ENCODE measurements around the gene ALKAL2. TPM values are rescaled to one million over a fixed set of nuclear protein-coding genes. Genes with fewer than 3 reads are reported as not detected.

ALKAL2 gene
- polyA plus RNA-seq, 1 donor from 2014 or later, result not detected

DNA sequence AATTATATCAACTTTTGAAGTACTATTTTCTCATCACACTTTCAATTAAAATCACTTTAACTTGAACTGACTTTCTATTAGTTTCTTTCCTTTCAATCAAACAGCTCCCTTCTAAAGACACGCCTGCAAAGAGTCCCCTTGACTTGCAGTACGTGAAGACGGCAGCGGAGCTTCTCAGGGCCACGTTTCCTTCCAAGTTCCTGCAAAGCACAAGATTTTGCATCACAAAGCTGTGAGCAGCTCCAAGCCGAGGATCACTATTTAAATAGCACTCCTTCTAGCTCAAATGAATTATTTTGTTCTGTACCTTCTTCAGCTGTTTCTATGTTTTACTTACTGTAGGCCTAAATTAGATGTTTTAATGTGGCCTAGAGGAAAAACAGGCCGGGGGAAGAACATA, 54.9 kb downstream of the ALKAL2 start:
- Histone ChIP-seq H3K27me3 (ENCODE audit: insufficient read depth, low read depth, low read length) (no peaks in the 10 kb centered on the region), H3K9me2 (ENCODE audit: insufficient read depth, low read length) (no peaks in the 10 kb centered on the region), H2AFZ (ENCODE audit: low read depth, low read length) (no peak overlapping the region), H3K79me2 (replicated peaks; ENCODE audit: insufficient read depth, low read length) (no peaks in the 10 kb centered on the region), H3F3A (ENCODE audit: insufficient read depth, low read length, poor library complexity, severe bottlenecking) (no peaks in the 10 kb centered on the region), H3K4me3 (ENCODE audit: low read length) (no peak overlapping the region), H3K4me2 (ENCODE audit: low read length) (no peak overlapping the region), H3K36me3 (ENCODE audit: insufficient read depth, low read length) (no peaks in the 10 kb centered on the region), H3K9ac (ENCODE audit: low read length) (no peak overlapping the region), H3K9me3 (ENCODE audit: low read length) (no peaks in the 10 kb centered on the region), H3K27ac (ENCODE audit: low read length) (no peak overlapping the region), H4K20me1 (ENCODE audit: insufficient read depth) (no peaks in the 10 kb centered on the region)
- no peak for TF ChIP-seq SMC3 (conservative IDR thresholded peaks at IDR 0.05; ENCODE audit: poor library complexity)
- TF ChIP-seq, protein P1, sequence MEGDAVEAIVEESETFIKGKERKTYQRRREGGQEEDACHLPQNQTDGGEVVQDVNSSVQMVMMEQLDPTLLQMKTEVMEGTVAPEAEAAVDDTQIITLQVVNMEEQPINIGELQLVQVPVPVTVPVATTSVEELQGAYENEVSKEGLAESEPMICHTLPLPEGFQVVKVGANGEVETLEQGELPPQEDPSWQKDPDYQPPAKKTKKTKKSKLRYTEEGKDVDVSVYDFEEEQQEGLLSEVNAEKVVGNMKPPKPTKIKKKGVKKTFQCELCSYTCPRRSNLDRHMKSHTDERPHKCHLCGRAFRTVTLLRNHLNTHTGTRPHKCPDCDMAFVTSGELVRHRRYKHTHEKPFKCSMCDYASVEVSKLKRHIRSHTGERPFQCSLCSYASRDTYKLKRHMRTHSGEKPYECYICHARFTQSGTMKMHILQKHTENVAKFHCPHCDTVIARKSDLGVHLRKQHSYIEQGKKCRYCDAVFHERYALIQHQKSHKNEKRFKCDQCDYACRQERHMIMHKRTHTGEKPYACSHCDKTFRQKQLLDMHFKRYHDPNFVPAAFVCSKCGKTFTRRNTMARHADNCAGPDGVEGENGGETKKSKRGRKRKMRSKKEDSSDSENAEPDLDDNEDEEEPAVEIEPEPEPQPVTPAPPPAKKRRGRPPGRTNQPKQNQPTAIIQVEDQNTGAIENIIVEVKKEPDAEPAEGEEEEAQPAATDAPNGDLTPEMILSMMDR (IDR thresholded peaks at IDR 0.05; ENCODE audit: poor library complexity, severe bottlenecking), result no peak
- no peak for TF ChIP-seq POLR2AphosphoS5 (IDR thresholded peaks at IDR 0.05)
- TF ChIP-seq EZH2 (IDR thresholded peaks at IDR 0.05; ENCODE audit: borderline replicate concordance, insufficient read depth, low read length, poor library complexity, severe bottlenecking), result no peak
- no peak for TF ChIP-seq EP300 (conservative IDR thresholded peaks at IDR 0.05; ENCODE audit: poor library complexity, severe bottlenecking)
- TF ChIP-seq, protein P2, sequence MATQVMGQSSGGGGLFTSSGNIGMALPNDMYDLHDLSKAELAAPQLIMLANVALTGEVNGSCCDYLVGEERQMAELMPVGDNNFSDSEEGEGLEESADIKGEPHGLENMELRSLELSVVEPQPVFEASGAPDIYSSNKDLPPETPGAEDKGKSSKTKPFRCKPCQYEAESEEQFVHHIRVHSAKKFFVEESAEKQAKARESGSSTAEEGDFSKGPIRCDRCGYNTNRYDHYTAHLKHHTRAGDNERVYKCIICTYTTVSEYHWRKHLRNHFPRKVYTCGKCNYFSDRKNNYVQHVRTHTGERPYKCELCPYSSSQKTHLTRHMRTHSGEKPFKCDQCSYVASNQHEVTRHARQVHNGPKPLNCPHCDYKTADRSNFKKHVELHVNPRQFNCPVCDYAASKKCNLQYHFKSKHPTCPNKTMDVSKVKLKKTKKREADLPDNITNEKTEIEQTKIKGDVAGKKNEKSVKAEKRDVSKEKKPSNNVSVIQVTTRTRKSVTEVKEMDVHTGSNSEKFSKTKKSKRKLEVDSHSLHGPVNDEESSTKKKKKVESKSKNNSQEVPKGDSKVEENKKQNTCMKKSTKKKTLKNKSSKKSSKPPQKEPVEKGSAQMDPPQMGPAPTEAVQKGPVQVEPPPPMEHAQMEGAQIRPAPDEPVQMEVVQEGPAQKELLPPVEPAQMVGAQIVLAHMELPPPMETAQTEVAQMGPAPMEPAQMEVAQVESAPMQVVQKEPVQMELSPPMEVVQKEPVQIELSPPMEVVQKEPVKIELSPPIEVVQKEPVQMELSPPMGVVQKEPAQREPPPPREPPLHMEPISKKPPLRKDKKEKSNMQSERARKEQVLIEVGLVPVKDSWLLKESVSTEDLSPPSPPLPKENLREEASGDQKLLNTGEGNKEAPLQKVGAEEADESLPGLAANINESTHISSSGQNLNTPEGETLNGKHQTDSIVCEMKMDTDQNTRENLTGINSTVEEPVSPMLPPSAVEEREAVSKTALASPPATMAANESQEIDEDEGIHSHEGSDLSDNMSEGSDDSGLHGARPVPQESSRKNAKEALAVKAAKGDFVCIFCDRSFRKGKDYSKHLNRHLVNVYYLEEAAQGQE (IDR thresholded peaks at IDR 0.05; ENCODE audit: borderline replicate concordance), result no peak
- TF ChIP-seq MXI1 (conservative IDR thresholded peaks at IDR 0.05; ENCODE audit: poor library complexity, severe bottlenecking), result no peak
- no peak for TF ChIP-seq RAD21 (conservative IDR thresholded peaks at IDR 0.05)
- TF ChIP-seq TAF1 (IDR thresholded peaks at IDR 0.05; ENCODE audit: low read depth), result no peak

DNA sequence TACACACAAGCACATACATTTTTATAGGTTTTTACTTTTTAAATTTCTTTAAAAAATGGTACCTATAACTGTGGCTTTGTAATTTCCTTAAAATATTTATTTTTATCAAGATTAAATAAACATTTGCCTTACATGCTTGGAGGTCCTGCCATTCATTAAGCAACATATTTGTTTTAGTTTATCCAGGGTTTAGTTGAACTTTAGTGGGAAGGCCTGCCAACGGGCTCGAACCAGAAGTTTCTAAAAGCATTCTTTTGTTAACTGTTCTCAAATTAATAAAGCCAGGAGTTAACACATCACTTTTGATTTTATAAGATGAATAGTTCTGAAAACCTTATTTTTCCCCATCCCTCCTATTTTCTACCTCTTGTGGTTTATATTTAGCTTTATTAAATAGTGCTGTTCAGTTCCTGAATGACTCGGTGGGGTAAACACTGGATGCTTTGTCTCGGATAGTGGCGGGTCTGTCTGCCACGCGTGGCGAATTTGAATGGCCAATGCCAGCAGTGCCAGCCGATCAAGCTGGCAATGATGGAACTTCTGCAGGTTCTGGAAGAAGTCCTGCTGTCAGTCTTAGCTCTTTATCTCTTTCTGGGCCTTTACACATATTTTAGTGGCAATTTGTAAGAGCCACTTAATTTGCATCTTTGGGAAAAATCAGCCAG, 56.2 kb downstream of the ALKAL2 start:
- H3K27ac ChIP-seq (ENCODE audit: low read length), result no peak overlapping the region
- TF ChIP-seq MXI1 (conservative IDR thresholded peaks at IDR 0.05; ENCODE audit: poor library complexity, severe bottlenecking), result no peak
- TF ChIP-seq RAD21 (conservative IDR thresholded peaks at IDR 0.05), result no peak
- no peak for TF ChIP-seq SMC3 (conservative IDR thresholded peaks at IDR 0.05; ENCODE audit: poor library complexity)
- TF ChIP-seq, protein P2 (IDR thresholded peaks at IDR 0.05; ENCODE audit: borderline replicate concordance), result no peak
- TF ChIP-seq EP300 (conservative IDR thresholded peaks at IDR 0.05; ENCODE audit: poor library complexity, severe bottlenecking), result no peak
- no peak for TF ChIP-seq TAF1 (IDR thresholded peaks at IDR 0.05; ENCODE audit: low read depth)
- no peak for TF ChIP-seq EZH2 (IDR thresholded peaks at IDR 0.05; ENCODE audit: borderline replicate concordance, insufficient read depth, low read length, poor library complexity, severe bottlenecking)
- TF ChIP-seq, protein P1 (IDR thresholded peaks at IDR 0.05; ENCODE audit: poor library complexity, severe bottlenecking), result no peak
- TF ChIP-seq POLR2AphosphoS5 (IDR thresholded peaks at IDR 0.05), result no peak
- H3K79me2 ChIP-seq (replicated peaks; ENCODE audit: insufficient read depth, low read length), result no peaks in the 10 kb centered on the region
- H3K27me3 ChIP-seq (ENCODE audit: insufficient read depth, low read depth, low read length), result no peaks in the 10 kb centered on the region
- H3K36me3 ChIP-seq (ENCODE audit: insufficient read depth, low read length), result no peaks in the 10 kb centered on the region
- H3K4me2 ChIP-seq (ENCODE audit: low read length), result no peak overlapping the region
- H2AFZ ChIP-seq (ENCODE audit: low read depth, low read length), result no peak overlapping the region
- no peak overlapping the region for H3K4me3 ChIP-seq (ENCODE audit: low read length)
- H4K20me1 ChIP-seq (ENCODE audit: insufficient read depth), result no peaks in the 10 kb centered on the region
- H3K9me2 ChIP-seq (ENCODE audit: insufficient read depth, low read length), result no peaks in the 10 kb centered on the region
- H3K9ac ChIP-seq (ENCODE audit: low read length), result no peak overlapping the region
- no peaks in the 10 kb centered on the region for H3F3A ChIP-seq (ENCODE audit: insufficient read depth, low read length, poor library complexity, severe bottlenecking)
- no peaks in the 10 kb centered on the region for H3K9me3 ChIP-seq (ENCODE audit: low read length)
